H9 (cell line): Measurements from ENCODE around the gene CACNA2D4. TPM values are rescaled to one million over a fixed set of nuclear protein-coding genes. Genes with fewer than 3 reads are reported as not detected.
A peak's percentile ranks its signal among the peaks of the same experiment; 100 is the strongest.

Experiments
- DNase-seq: peaks from one replicate; pipeline ENCODE4 v3.0.0-alpha.2; 2017
- H2AFZ ChIP-seq: one replicate; pipeline ENCODE4 v1.6.1; 2013; ENCODE audit warnings: mild to moderate bottlenecking, low read length, control low read depth, moderate library complexity
- H2AK5ac ChIP-seq: 2 replicates; pipeline ENCODE4 v1.6.1; 2013; ENCODE audit warnings: low read length, control low read depth, mixed read lengths; ENCODE audit not compliant: insufficient read length
- H2BK120ac ChIP-seq: one replicate; pipeline ENCODE4 v1.6.1; 2013; ENCODE audit warnings: low read depth, mild to moderate bottlenecking, low read length, control low read depth, inconsistent platforms; ENCODE audit not compliant: poor library complexity, severe bottlenecking
- H2BK12ac ChIP-seq: 2 replicates; pipeline ENCODE4 v1.6.1; 2013; ENCODE audit warnings: low read length, control low read depth, mixed read lengths, low read depth; ENCODE audit not compliant: insufficient read length
- H2BK15ac ChIP-seq: 2 replicates; pipeline ENCODE4 v1.6.1; 2013; ENCODE audit warnings: low read depth, low read length, control low read depth
- H2BK20ac ChIP-seq: one replicate; pipeline ENCODE4 v1.6.1; 2013; ENCODE audit warnings: low read depth, mild to moderate bottlenecking, low read length, control low read depth, inconsistent platforms; ENCODE audit not compliant: poor library complexity, severe bottlenecking
- H2BK5ac ChIP-seq: 2 replicates; pipeline ENCODE4 v1.6.1; 2013; ENCODE audit warnings: low read length, control low read depth, mixed read lengths; ENCODE audit not compliant: insufficient read length
- H3K14ac ChIP-seq: 2 replicates; pipeline ENCODE4 v1.6.1; 2013; ENCODE audit warnings: low read length, control low read depth; ENCODE audit not compliant: insufficient read depth
- H3K18ac ChIP-seq: 2 replicates; pipeline ENCODE4 v1.6.1; 2013; ENCODE audit warnings: low read depth, mild to moderate bottlenecking, mixed read lengths, low read length, control low read depth; ENCODE audit not compliant: insufficient read length
- H3K23ac ChIP-seq: 2 replicates; pipeline ENCODE4 v1.6.1; 2013; ENCODE audit warnings: low read length, control low read depth, mixed read lengths, low read depth; ENCODE audit not compliant: insufficient read length
- H3K23me2 ChIP-seq: 2 replicates; pipeline ENCODE4 v1.6.1; 2013; ENCODE audit warnings: low read depth, mild to moderate bottlenecking, mixed read lengths, low read length, control low read depth; ENCODE audit not compliant: insufficient read length, poor library complexity, severe bottlenecking
- H3K27ac ChIP-seq: 2 replicates; pipeline ENCODE4 v1.5.1; 2013; ENCODE audit warnings: low read length, control low read depth, mixed read lengths, low read depth; ENCODE audit not compliant: insufficient read length
- H3K27me3 ChIP-seq: 2 replicates; pipeline ENCODE4 v1.6.1; 2013; ENCODE audit warnings: low read length, control low read depth, inconsistent platforms; ENCODE audit not compliant: insufficient read depth
- H3K4ac ChIP-seq: 2 replicates; pipeline ENCODE4 v1.6.1; 2013; ENCODE audit warnings: low read depth, mild to moderate bottlenecking, control low read depth, inconsistent platforms, low read length, moderate library complexity
- H3K4me1 ChIP-seq: 2 replicates; pipeline ENCODE4 v1.6.1; 2013; ENCODE audit warnings: low read length, control low read depth, inconsistent platforms; ENCODE audit not compliant: insufficient read depth
- H3K4me2 ChIP-seq: 2 replicates; pipeline ENCODE4 v1.6.1; 2013; ENCODE audit warnings: low read length, control low read depth, mixed read lengths; ENCODE audit not compliant: insufficient read length, insufficient read depth
- H3K56ac ChIP-seq: 2 replicates; pipeline ENCODE4 v1.6.1; 2013; ENCODE audit warnings: low read depth, mild to moderate bottlenecking, mixed read lengths, low read length, control low read depth; ENCODE audit not compliant: insufficient read length
- H3K79me1 ChIP-seq: 2 replicates; pipeline ENCODE4 v1.6.1; 2013; ENCODE audit warnings: low read depth, mild to moderate bottlenecking, moderate library complexity, low read length, control low read depth, inconsistent platforms; ENCODE audit not compliant: insufficient read depth, poor library complexity, severe bottlenecking
- H3K79me2 ChIP-seq: 2 replicates; pipeline ENCODE4 v1.6.1; 2013; ENCODE audit warnings: low read length, control low read depth, inconsistent platforms; ENCODE audit not compliant: insufficient read depth
- H3K9ac ChIP-seq: 2 replicates; pipeline ENCODE4 v1.6.1; 2013; ENCODE audit warnings: low read length, control low read depth, mixed read lengths; ENCODE audit not compliant: insufficient read length; ENCODE audit errors: extremely low read depth
- H3K9me3 ChIP-seq: one replicate; pipeline ENCODE4 v1.6.1; 2013; ENCODE audit warnings: low read depth, low read length, inconsistent platforms; ENCODE audit not compliant: control insufficient read depth
- H3T11ph ChIP-seq: one replicate; pipeline ENCODE4 v1.6.1; 2013; ENCODE audit warnings: mild to moderate bottlenecking, low read length, control low read depth, inconsistent platforms
- H4K20me1 ChIP-seq: one replicate; pipeline ENCODE4 v1.6.1; 2013; ENCODE audit not compliant: control insufficient read depth, insufficient read length, insufficient read depth
- H4K5ac ChIP-seq: 2 replicates; pipeline ENCODE4 v1.6.1; 2013; ENCODE audit warnings: low read depth, mild to moderate bottlenecking, mixed read lengths, low read length, control low read depth; ENCODE audit not compliant: insufficient read length
- H4K8ac ChIP-seq: replicated peaks from 2 replicates; pipeline ENCODE4 v1.6.1; 2013; ENCODE audit warnings: low read length, control low read depth, mixed read lengths, low read depth; ENCODE audit not compliant: insufficient read length
- H4K91ac ChIP-seq: 2 replicates; pipeline ENCODE4 v1.6.1; 2013; ENCODE audit warnings: low read depth, mild to moderate bottlenecking, moderate library complexity, mixed read lengths, low read length, control low read depth; ENCODE audit not compliant: insufficient read length
- H3K27ac Mint-ChIP-seq, 3 experiments: 2 replicates in 2 of 3; 3 replicates in 1 of 3; pipeline ENCODE4 v1.8.0; 2020 to 2021; ENCODE audit warnings: mixed read lengths in 3 of 3, mild to moderate bottlenecking in 1 of 3, moderate library complexity in 1 of 3
- H3K27me3 Mint-ChIP-seq: 2 replicates; pipeline ENCODE4 v1.8.0; 2021; ENCODE audit warnings: low read depth, mild to moderate bottlenecking, moderate library complexity, mixed read lengths
- H3K36me3 Mint-ChIP-seq, 3 experiments: 2 replicates in 2 of 3; 3 replicates in 1 of 3; pipeline ENCODE4 v1.8.0; 2020 to 2021; ENCODE audit warnings: low read depth in 3 of 3, mixed read lengths in 3 of 3; ENCODE audit not compliant: insufficient read depth in 1 of 3
- H3K4me1 Mint-ChIP-seq, 2 experiments: 2 replicates each; pipeline ENCODE4 v1.8.0; 2020; ENCODE audit warnings: mixed read lengths in 2 of 2
- H3K4me3 Mint-ChIP-seq, 2 experiments: 2 replicates in 1 of 2; 3 replicates in 1 of 2; pipeline ENCODE4 v1.8.0; 2020 to 2021; ENCODE audit warnings: mild to moderate bottlenecking in 2 of 2, mixed read lengths in 2 of 2, moderate library complexity in 1 of 2
- H3K9me3 Mint-ChIP-seq, 2 experiments: 2 replicates in 1 of 2; 3 replicates in 1 of 2; pipeline ENCODE4 v1.8.0; 2020; ENCODE audit warnings: mild to moderate bottlenecking in 2 of 2, mixed read lengths in 2 of 2, moderate library complexity in 1 of 2
- CTCF ChIP-seq: fragments of 200-600 bp; sonication (generic); conservative IDR thresholded peaks from 3 replicates; pipeline ENCODE4 v1.8.0; 2021; ENCODE audit warnings: antibody characterized with exemption, mild to moderate bottlenecking
- WGBS: extraction: QIAGEN DNeasy Blood & Tissue Kit; methylation state at CpG from one replicate; pipeline ENCODE4 v1.1.7; 2013; ENCODE audit warnings: missing lambda C conversion rate, low lambda C conversion rate, mixed read lengths; ENCODE audit not compliant: insufficient read length; ENCODE audit errors: extremely low coverage; 5-methylcytosine and 5-hydroxymethylcytosine counted together
- total RNA-seq: library from RNA; stranded (reverse); gene quantifications from 2 replicates; pipeline ENCODE4 v1.2.1, GENCODE V29; 2021

CACNA2D4 gene
- total RNA-seq, 1 experiment from 2014 or later = 0.79 TPM

GRCh38 chr12:1924996-1925683 is 6.7 kb upstream of the CACNA2D4 start:
- Histone ChIP-seq H3K4me1 (no peaks in the 10 kb centered on the region), H2BK12ac (no peak overlapping the region), H2AFZ (no peak overlapping the region), H3K4me2 (no peak overlapping the region), H3K4ac (no peak overlapping the region), H3K23ac (no peak overlapping the region), H3K18ac (no peak overlapping the region), H2BK120ac (no peak overlapping the region), H3K27ac (no peak overlapping the region), H3K14ac (no peak overlapping the region), H4K91ac (no peak overlapping the region), H4K5ac (no peak overlapping the region), H4K8ac (no peak overlapping the region), H2BK15ac (no peak overlapping the region), H3K9me3 (no peaks in the 10 kb centered on the region), H3K56ac (no peak overlapping the region), H3K27me3 (no peaks in the 10 kb centered on the region), H2BK5ac (no peak overlapping the region), H3K79me1 (no peaks in the 10 kb centered on the region), H2AK5ac (no peak overlapping the region), H2BK20ac (no peak overlapping the region), H3K79me2 (no peaks in the 10 kb centered on the region), H3T11ph (no peak overlapping the region), H3K23me2 (no peaks in the 10 kb centered on the region), H4K20me1 (no peaks in the 10 kb centered on the region), H3K9ac (no peak overlapping the region)
- no CpG with 5 or more reads among the region's 7 CpGs for WGBS
- Mint-ChIP-seq H3K4me1 (peaks cover 2 to 8% of the 10 kb centered on the region in 2 experiments; a peak in 1 of 4 replicates), H3K27me3 (peaks cover 3% of the 10 kb centered on the region), H3K4me3 (no peak overlapping the region), H3K27ac (peak overlapping the region in 1 of 3 experiments; percentile 79; a peak in 1 of 7 replicates), H3K36me3 (no peaks in the 10 kb centered on the region; a peak in 1 of 7 replicates), H3K9me3 (no peaks in the 10 kb centered on the region)
- peak; percentile 20 for DNase-seq
- no peak for TF ChIP-seq CTCF
